ENCODE data around the gene FILIP1L. TPM values are rescaled to one million over a fixed set of nuclear protein-coding genes. Genes with fewer than 3 reads are reported as not detected.

FILIP1L gene
- total and polyA plus RNA-seq, 11 donors: 18.2 to 120 (median 77.3) TPM

GRCh38 chr3:99923873-99924272 lies 190.4 kb downstream of the FILIP1L start:
- no peak overlapping the region for H3K4me3 ChIP-seq
- peaks cover 0 to 70% (median 49%) of the 10 kb centered on the region in 12 donors for H3K4me1 ChIP-seq
- no peaks in the 10 kb centered on the region for H3K36me3 ChIP-seq
- ATAC-seq (no peak), DNase-seq (no peak)
- H3K9me3 ChIP-seq: no peaks in the 10 kb centered on the region
- H3K27me3 ChIP-seq: no peaks in the 10 kb centered on the region
- peak overlapping the region in 2 of 12 donors; percentile 1 to 11 for H3K27ac ChIP-seq
- TF ChIP-seq CTCF (IDR thresholded peaks at IDR 0.05) (no peak), POLR2A (IDR thresholded peaks at IDR 0.05) (no peak)
- intact Hi-C loops (cut with DNase I): loop anchor here in 7 of 10 donors (5.0 to 10.0 kb wide), 5 partner anchors 37 to 331 kb away; no protein-coding TSS in a partner anchor

GRCh38 chr3:99921986-99922385 lies 192.3 kb downstream of the FILIP1L start:
- 88 to 100% (median 96%) methylated on average over 1 of the region's 1 CpG for WGBS, 4 donors
- H3K4me1 ChIP-seq: peaks cover 0 to 58% (median 42%) of the 10 kb centered on the region in 12 donors
- H3K27me3 ChIP-seq: no peaks in the 10 kb centered on the region
- intact Hi-C loops (cut with DNase I): loop anchor here in 7 of 10 donors (5.0 to 10.0 kb wide), 5 partner anchors 35 to 333 kb away; no protein-coding TSS in a partner anchor
- ATAC-seq (no peak), DNase-seq (no peak)
- peak overlapping the region in 10 of 12 donors; percentile 54 to 88 (median 78) for H3K27ac ChIP-seq
- TF ChIP-seq CTCF (IDR thresholded peaks at IDR 0.05) (no peak), POLR2A (IDR thresholded peaks at IDR 0.05) (no peak)
- H3K4me3 ChIP-seq: no peak overlapping the region
- H3K9me3 ChIP-seq: no peaks in the 10 kb centered on the region
- no peaks in the 10 kb centered on the region for H3K36me3 ChIP-seq

- ATAC-seq: no peak
Measured at GRCh38 chr3:99921377-99921695, 193.0 kb downstream of the FILIP1L start.

More at GRCh38 chr3:99921377-99921695, 193.0 kb downstream of the FILIP1L start:
- intact Hi-C loops (cut with DNase I): loop anchor here in 7 of 10 donors (5.0 to 10.0 kb wide), 5 partner anchors 34 to 333 kb away; no protein-coding TSS in a partner anchor
- Histone ChIP-seq H3K9me3 (no peaks in the 10 kb centered on the region), H3K4me3 (no peak overlapping the region), H3K27ac (peak overlapping the region; percentile 54 to 88 (median 78)), H3K36me3 (no peaks in the 10 kb centered on the region), H3K27me3 (no peaks in the 10 kb centered on the region), H3K4me1 (peaks cover 0 to 57% (median 41%) of the 10 kb centered on the region in 12 donors)
- 70 to 77% (median 76%) methylated on average over 1 of the region's 1 CpG for WGBS, 4 donors
- DNase-seq: no peak
- TF ChIP-seq POLR2A (IDR thresholded peaks at IDR 0.05): no peak
- no peak for TF ChIP-seq CTCF (IDR thresholded peaks at IDR 0.05)

All from heart left ventricle (tissue), 16 donors.